ENCODE measurements around the gene ZNF160. TPM values are rescaled to one million over a fixed set of nuclear protein-coding genes. Genes with fewer than 3 reads are reported as not detected.

The ZNF160 gene
- total and polyA plus RNA-seq, 2 of the 8 experiments (the other 6 are each of a cell fraction or from before 2014, with no cell fraction given), result 15.8 to 31.2 TPM

DNA sequence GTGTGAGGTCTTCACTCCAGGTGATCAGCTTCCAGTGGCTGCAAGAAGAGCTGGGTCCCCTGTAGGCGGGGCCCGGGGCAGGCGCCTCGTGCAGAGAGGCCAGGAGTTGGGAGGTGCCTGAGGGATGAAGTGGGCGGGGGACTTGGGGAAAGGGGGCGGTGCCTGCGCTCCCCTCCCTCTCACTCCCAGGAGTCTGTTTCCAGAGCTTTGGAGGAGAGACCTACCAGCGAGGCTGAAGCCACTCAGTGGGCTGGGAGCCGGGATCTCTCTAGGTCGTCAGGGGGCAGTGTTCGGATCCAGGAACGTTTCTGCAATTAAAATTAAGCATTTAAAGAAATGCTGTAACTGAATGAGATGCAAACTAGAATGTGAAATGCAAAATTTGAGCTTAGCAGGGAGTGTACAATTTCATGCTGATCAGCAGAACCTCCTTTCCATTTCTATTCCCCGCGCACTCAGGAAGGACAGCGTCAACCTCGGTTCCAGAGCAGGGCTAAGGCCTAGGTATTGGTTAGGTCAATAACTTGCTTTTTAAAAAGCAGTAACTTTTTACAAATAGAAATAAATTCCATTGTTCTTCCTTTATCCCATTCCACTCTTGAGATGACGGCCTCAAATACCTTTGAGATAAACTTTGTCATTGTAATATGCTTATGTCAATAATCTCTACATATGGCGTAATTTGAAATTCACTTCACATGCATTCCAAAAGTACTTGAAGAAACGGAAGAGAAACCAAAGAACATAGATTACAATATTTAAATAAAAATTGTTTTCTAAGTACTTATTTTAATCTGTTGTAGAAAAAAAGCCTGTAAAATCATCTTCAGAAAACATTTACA lies 11.6 kb downstream of the ZNF160 start (continued):
- TF ChIP-seq ZNF274 (IDR thresholded peaks at IDR 0.05; ENCODE audit: borderline replicate concordance, extremely low read depth, low read length), result no peak
- TF ChIP-seq CHD2 (IDR thresholded peaks at IDR 0.05; ENCODE audit: low read length), result no peak
- TF ChIP-seq, protein P1, sequence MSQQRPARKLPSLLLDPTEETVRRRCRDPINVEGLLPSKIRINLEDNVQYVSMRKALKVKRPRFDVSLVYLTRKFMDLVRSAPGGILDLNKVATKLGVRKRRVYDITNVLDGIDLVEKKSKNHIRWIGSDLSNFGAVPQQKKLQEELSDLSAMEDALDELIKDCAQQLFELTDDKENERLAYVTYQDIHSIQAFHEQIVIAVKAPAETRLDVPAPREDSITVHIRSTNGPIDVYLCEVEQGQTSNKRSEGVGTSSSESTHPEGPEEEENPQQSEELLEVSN (IDR thresholded peaks at IDR 0.05), result no peak; the same call in 1 of the 2 replicates
- TF ChIP-seq CTBP2 (IDR thresholded peaks at IDR 0.05; ENCODE audit: borderline replicate concordance, insufficient read depth, insufficient read length, low read length), result no peak

All from H1 (cell line).